ENCODE measurements around the gene TBC1D10B. TPM values are rescaled to one million over a fixed set of nuclear protein-coding genes. Genes with fewer than 3 reads are reported as not detected.
A peak's percentile ranks its signal among the peaks of the same experiment; 100 is the strongest.

The TBC1D10B gene
- total and polyA plus RNA-seq, 3 experiments from 2014 or later: 17.3 to 61.4 (median 59.0) TPM

- no peaks in the 10 kb centered on the region for H3K27me3 Mint-ChIP-seq
- ChIA-PET POLR2A (no interaction called here), CTCF (interaction anchor here (1.3 to 2.6 kb wide), 3 partner anchors 9 to 53 kb away, joined by 3 to 8 read pairs (median 5); partner anchors contain the start of gene TBC1D10B)
- peak overlapping the region; percentile 92 for H3K4me3 ChIP-seq (ENCODE audit: low read length)
- H3K4me3 Mint-ChIP-seq: peak overlapping the region; percentile 88 to 96 (median 95)
- H3K9me3 ChIP-seq (ENCODE audit: low read length): no peaks in the 10 kb centered on the region
- H3K9me3 Mint-ChIP-seq: no peaks in the 10 kb centered on the region
- H3K4me1 Mint-ChIP-seq: peaks cover 23 to 44% (median 25%) of the 10 kb centered on the region in 3 donors
- peaks cover 0 to 78% (median 4%) of the 10 kb centered on the region in 3 donors for H3K36me3 Mint-ChIP-seq
- H3K27me3 ChIP-seq (ENCODE audit: insufficient read depth, low read length, poor library complexity, severe bottlenecking): no peaks in the 10 kb centered on the region
- H3K27ac Mint-ChIP-seq: peak overlapping the region; percentile 92 to 100 (median 98)
- H3K36me3 ChIP-seq (ENCODE audit: insufficient read depth, low read length): peaks cover 31% of the 10 kb centered on the region
- peaks cover 24% of the 10 kb centered on the region for H3K4me1 ChIP-seq (ENCODE audit: insufficient read depth, low read length)
- peak in 1 of 5 donors; percentile 43 for DNase-seq
- peak overlapping the region; percentile 95 for H3K27ac ChIP-seq (ENCODE audit: low read depth, low read length)
Measured at GRCh38 chr16:30355954-30356308, 14.4 kb downstream of the TBC1D10B start.

DNA sequence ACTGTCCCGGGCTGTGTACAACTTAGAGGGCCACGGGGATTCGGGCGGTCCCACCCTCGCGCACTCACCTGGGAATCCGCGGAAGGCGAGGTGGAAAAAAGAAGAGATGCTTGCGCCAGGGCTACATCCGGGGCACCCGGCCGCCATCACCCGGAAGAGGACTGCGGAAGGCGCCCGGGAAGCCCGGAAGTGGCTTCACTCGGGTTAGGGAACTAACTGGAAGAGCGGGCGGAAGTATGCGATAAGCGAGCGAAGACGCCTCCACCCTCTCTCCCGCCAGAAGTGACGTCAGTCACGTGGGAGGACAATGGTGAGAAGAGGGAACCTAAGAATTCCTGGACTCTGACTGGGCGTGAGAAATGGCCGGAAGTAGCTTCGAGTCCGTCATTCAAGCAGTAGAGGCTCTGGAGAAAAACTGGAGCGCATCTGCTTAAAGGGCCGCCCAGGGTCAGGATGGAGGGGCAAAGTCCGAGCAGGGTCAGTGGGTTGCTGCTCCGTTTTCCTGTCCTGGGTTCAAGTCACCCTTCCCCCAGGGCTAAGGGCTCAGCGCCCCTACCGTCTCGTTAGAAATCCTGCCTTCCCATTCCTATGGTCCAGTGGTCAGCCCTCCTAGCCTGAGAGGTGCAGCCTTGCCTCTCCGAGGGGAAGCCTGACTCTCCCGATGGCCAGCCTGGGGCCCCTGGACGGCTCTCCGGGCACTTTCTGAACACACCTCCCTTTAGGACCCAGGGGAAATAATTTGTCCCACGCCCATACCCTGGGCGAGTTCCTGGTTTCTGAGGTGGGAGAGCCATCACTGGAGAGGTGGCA, 14.9 kb downstream of the TBC1D10B start, which contains the start of gene CD2BP2:
Gene CD2BP2 (minus strand): TSS at position 165 of the 810 bp plus-strand sequence. CDS start 627 bp downstream, outside the sequence.
- ChIA-PET CTCF (interaction anchor here (1.0 to 1.5 kb wide), 5 partner anchors 9 to 55 kb away, joined by 3 to 6 read pairs (median 4); partner anchors contain the start of genes SEPTIN1 and ZNF771), POLR2A (interaction anchor here (0.5 to 1.5 kb wide), 4 partner anchors 9 to 172 kb away, joined by 3 to 9 read pairs (median 4); partner anchors contain the start of genes CORO1A and TBC1D10B)
- H3K27me3 Mint-ChIP-seq: no peaks in the 10 kb centered on the region
- peaks cover 37% of the 10 kb centered on the region for H3K36me3 ChIP-seq (ENCODE audit: insufficient read depth, low read length)
- peaks cover 0 to 78% (median 5%) of the 10 kb centered on the region in 3 donors for H3K36me3 Mint-ChIP-seq
- H3K4me3 ChIP-seq (ENCODE audit: low read length): peak within 1 kb of the TSS; percentile 92
- peak within 1 kb of the TSS; percentile 88 to 96 (median 95) for H3K4me3 Mint-ChIP-seq
- no peaks in the 10 kb centered on the region for H3K27me3 ChIP-seq (ENCODE audit: insufficient read depth, low read length, poor library complexity, severe bottlenecking)
- H3K4me1 ChIP-seq (ENCODE audit: insufficient read depth, low read length): peaks cover 27% of the 10 kb centered on the region
- H3K9me3 Mint-ChIP-seq: no peaks in the 10 kb centered on the region
- H3K27ac ChIP-seq (ENCODE audit: low read depth, low read length): peak within 1 kb of the TSS; percentile 95
- peaks cover 28 to 49% (median 31%) of the 10 kb centered on the region in 3 donors for H3K4me1 Mint-ChIP-seq
- peak within 1 kb of the TSS; percentile 92 to 100 (median 98) for H3K27ac Mint-ChIP-seq
- H3K9me3 ChIP-seq (ENCODE audit: low read length): no peaks in the 10 kb centered on the region
- DNase-seq: peak; percentile 83 to 92 (median 86)

GRCh38 chr16:30354423-30355143, 15.7 kb downstream of the TBC1D10B start:
- peaks cover 32 to 55% (median 38%) of the 10 kb centered on the region in 3 donors for H3K4me1 Mint-ChIP-seq
- no peaks in the 10 kb centered on the region for H3K27me3 ChIP-seq (ENCODE audit: insufficient read depth, low read length, poor library complexity, severe bottlenecking)
- ChIA-PET CTCF (interaction anchor here (1.0 to 1.5 kb wide), 5 partner anchors 10 to 55 kb away, joined by 3 to 6 read pairs (median 4); partner anchors contain the start of genes SEPTIN1 and ZNF771), POLR2A (interaction anchor here (0.5 to 1.5 kb wide), 5 partner anchors 10 to 171 kb away, joined by 3 to 9 read pairs (median 5); partner anchors contain the start of genes CORO1A and TBC1D10B)
- no peaks in the 10 kb centered on the region for H3K9me3 Mint-ChIP-seq
- H3K4me3 Mint-ChIP-seq: peak overlapping the region; percentile 88 to 96 (median 95)
- peak in 1 of 5 donors; percentile 25 for DNase-seq
- H3K4me1 ChIP-seq (ENCODE audit: insufficient read depth, low read length): peaks cover 27% of the 10 kb centered on the region
- no peaks in the 10 kb centered on the region for H3K9me3 ChIP-seq (ENCODE audit: low read length)
- H3K27ac Mint-ChIP-seq: peak overlapping the region; percentile 92 to 100 (median 98)
- peaks cover 0 to 77% (median 5%) of the 10 kb centered on the region in 3 donors for H3K36me3 Mint-ChIP-seq
- peak overlapping the region; percentile 92 for H3K4me3 ChIP-seq (ENCODE audit: low read length)
- H3K36me3 ChIP-seq (ENCODE audit: insufficient read depth, low read length): peaks cover 39% of the 10 kb centered on the region
- peak overlapping the region; percentile 95 for H3K27ac ChIP-seq (ENCODE audit: low read depth, low read length)
- H3K27me3 Mint-ChIP-seq: no peaks in the 10 kb centered on the region

DNA sequence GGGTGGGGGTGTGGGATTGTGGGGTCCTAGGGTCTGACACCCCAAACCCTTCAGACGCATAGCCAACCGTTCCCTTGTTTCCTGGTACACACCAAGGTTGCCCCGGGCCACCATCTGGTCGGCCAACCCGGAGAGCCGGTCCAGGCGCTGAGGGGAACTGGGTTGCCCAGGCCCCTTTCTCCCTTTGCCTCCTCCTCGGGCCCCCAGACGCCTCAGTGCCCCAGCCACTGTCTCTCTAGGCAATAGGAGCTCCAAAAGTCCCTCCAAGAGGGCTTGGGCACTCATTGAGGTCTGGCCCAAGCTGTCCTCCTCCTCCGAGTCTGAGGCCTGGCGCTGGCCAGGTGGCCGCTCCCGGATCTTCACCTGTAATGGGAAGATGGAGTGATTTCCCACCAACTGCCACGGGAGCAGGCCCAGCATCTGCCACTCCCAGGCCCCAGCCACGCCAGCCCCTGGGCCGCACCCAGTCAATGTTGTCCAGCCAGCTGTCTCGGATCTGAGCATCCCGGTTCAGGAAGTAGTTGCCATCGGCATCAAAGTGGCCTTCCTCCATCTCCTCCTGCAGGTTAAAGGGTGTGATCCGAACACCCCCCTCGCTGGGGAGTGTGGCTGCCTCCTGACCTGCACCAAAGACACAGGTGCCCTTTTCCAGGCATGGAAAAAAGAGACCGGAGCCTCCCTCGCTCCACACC, 16.7 kb downstream of the TBC1D10B start:
- peaks cover 39% of the 10 kb centered on the region for H3K36me3 ChIP-seq (ENCODE audit: insufficient read depth, low read length)
- ChIA-PET POLR2A (interaction anchor here (1.3 to 1.5 kb wide), 2 partner anchors 15 to 17 kb away, joined by 3 to 9 read pairs; partner anchors contain the start of gene TBC1D10B), CTCF (interaction anchor here (1.1 to 1.5 kb wide), 4 partner anchors 9 to 56 kb away, joined by 3 to 6 read pairs (median 4); partner anchors contain the start of gene ZNF771)
- Mint-ChIP-seq H3K9me3 (no peaks in the 10 kb centered on the region), H3K36me3 (peaks cover 0 to 75% (median 5%) of the 10 kb centered on the region in 3 donors), H3K27ac (peak overlapping the region in 5 of 8 donors; percentile 85 to 98 (median 94)), H3K27me3 (no peaks in the 10 kb centered on the region), H3K4me3 (peak overlapping the region; percentile 14 to 96 (median 95)), H3K4me1 (peaks cover 32 to 56% (median 40%) of the 10 kb centered on the region in 3 donors)
- H3K9me3 ChIP-seq (ENCODE audit: low read length): no peaks in the 10 kb centered on the region
- no peak for DNase-seq
- H3K4me1 ChIP-seq (ENCODE audit: insufficient read depth, low read length): peaks cover 27% of the 10 kb centered on the region
- no peaks in the 10 kb centered on the region for H3K27me3 ChIP-seq (ENCODE audit: insufficient read depth, low read length, poor library complexity, severe bottlenecking)
- peak overlapping the region; percentile 95 for H3K27ac ChIP-seq (ENCODE audit: low read depth, low read length)
- no peak overlapping the region for H3K4me3 ChIP-seq (ENCODE audit: low read length)

- POLR2A ChIA-PET: no interaction called here
- DNase-seq: no peak
- peak overlapping the region; percentile 7 to 83 (median 48) for H3K4me3 Mint-ChIP-seq
- no peaks in the 10 kb centered on the region for H3K27me3 ChIP-seq (ENCODE audit: insufficient read depth, low read length, poor library complexity, severe bottlenecking)
- H3K27me3 Mint-ChIP-seq: no peaks in the 10 kb centered on the region
- H3K27ac Mint-ChIP-seq: peak overlapping the region in 7 of 8 donors; percentile 12 to 94 (median 64)
- CTCF ChIA-PET: interaction anchor here (1.3 kb wide), 1 partner anchor 8 kb away, joined by 3 read pairs; no protein-coding TSS in a partner anchor
- H3K36me3 ChIP-seq (ENCODE audit: insufficient read depth, low read length): peaks cover 39% of the 10 kb centered on the region
- H3K36me3 Mint-ChIP-seq: peaks cover 0 to 70% (median 3%) of the 10 kb centered on the region in 3 donors
- H3K9me3 ChIP-seq (ENCODE audit: low read length): no peaks in the 10 kb centered on the region
- H3K4me3 ChIP-seq (ENCODE audit: low read length): no peak overlapping the region
- peaks cover 32 to 56% (median 40%) of the 10 kb centered on the region in 3 donors for H3K4me1 Mint-ChIP-seq
- H3K27ac ChIP-seq (ENCODE audit: low read depth, low read length): no peak overlapping the region
- no peaks in the 10 kb centered on the region for H3K9me3 Mint-ChIP-seq
- H3K4me1 ChIP-seq (ENCODE audit: insufficient read depth, low read length): peaks cover 27% of the 10 kb centered on the region
Measured at GRCh38 chr16:30352488-30353401, 17.5 kb downstream of the TBC1D10B start.

- no peaks in the 10 kb centered on the region for H3K27me3 ChIP-seq (ENCODE audit: insufficient read depth, low read length, poor library complexity, severe bottlenecking)
Measured at GRCh38 chr16:30351586-30352419, 18.5 kb downstream of the TBC1D10B start.

More at GRCh38 chr16:30351586-30352419, 18.5 kb downstream of the TBC1D10B start:
- peaks cover 32 to 56% (median 40%) of the 10 kb centered on the region in 3 donors for H3K4me1 Mint-ChIP-seq
- Histone ChIP-seq H3K4me1 (ENCODE audit: insufficient read depth, low read length) (peaks cover 27% of the 10 kb centered on the region), H3K4me3 (ENCODE audit: low read length) (no peak overlapping the region), H3K9me3 (ENCODE audit: low read length) (no peaks in the 10 kb centered on the region), H3K27ac (ENCODE audit: low read depth, low read length) (no peak overlapping the region), H3K36me3 (ENCODE audit: insufficient read depth, low read length) (peaks cover 39% of the 10 kb centered on the region)
- peak overlapping the region in 4 of 7 donors; percentile 5 to 69 (median 45) for H3K4me3 Mint-ChIP-seq
- H3K27ac Mint-ChIP-seq: peak overlapping the region in 4 of 8 donors; percentile 29 to 88 (median 48)
- H3K36me3 Mint-ChIP-seq: peaks cover 0 to 61% (median 3%) of the 10 kb centered on the region in 3 donors
- no peak for DNase-seq
- ChIA-PET POLR2A (no interaction called here), CTCF (no interaction called here)
- no peaks in the 10 kb centered on the region for H3K9me3 Mint-ChIP-seq
- H3K27me3 Mint-ChIP-seq: no peaks in the 10 kb centered on the region
